HG03558 (cell line): ENCODE data around the gene BIRC2.
"Not testable (repeated sequence)": the region's sequence is repeated elsewhere in the genome, so short reads cannot be mapped to it uniquely, and the experiment has no call there.

Experiments used
- ATAC-seq: cut with Tn5 transposase; IDR thresholded peaks from one replicate; pipeline ENCODE4 v1.9.1; 2021; ENCODE audit warnings: moderate number of reproducible peaks; ENCODE audit not compliant: unreplicated experiment; ENCODE audit errors: extremely low read depth

Gene BIRC2

GRCh38 chr11:102346748-102347461, at the start of gene BIRC2:
Gene BIRC2 (plus strand): TSS chr11:102347214. CDS start chr11:102349855, 2,641 bp downstream.
- peak; percentile 64 for ATAC-seq

- not testable (repeated sequence) for ATAC-seq
Observed at GRCh38 chr11:102300837-102301236, 46.2 kb upstream of the BIRC2 start.

- ATAC-seq: no peak
Observed at GRCh38 chr11:102302241-102302640, 44.8 kb upstream of the BIRC2 start.

GRCh38 chr11:102304686-102305085, 42.3 kb upstream of the BIRC2 start:
- no peak for ATAC-seq

- no peak for ATAC-seq
Observed at GRCh38 chr11:102305352-102306047, 41.5 kb upstream of the BIRC2 start.

- no peak for ATAC-seq
Observed at GRCh38 chr11:102306048-102306597, 40.9 kb upstream of the BIRC2 start.

GRCh38 chr11:102306817-102307726, 39.9 kb upstream of the BIRC2 start:
- ATAC-seq: no peak

GRCh38 chr11:102307727-102308038, 39.3 kb upstream of the BIRC2 start:
- ATAC-seq: no peak

- no peak for ATAC-seq
Observed at GRCh38 chr11:102309621-102310541, 37.1 kb upstream of the BIRC2 start.

GRCh38 chr11:102312667-102313066, 34.3 kb upstream of the BIRC2 start:
- ATAC-seq: no peak

GRCh38 chr11:102313238-102313940, 33.6 kb upstream of the BIRC2 start:
- no peak for ATAC-seq

- ATAC-seq: no peak
Observed at GRCh38 chr11:102314784-102315183, 32.2 kb upstream of the BIRC2 start.

GRCh38 chr11:102316346-102316904, 30.6 kb upstream of the BIRC2 start:
- ATAC-seq: no peak

GRCh38 chr11:102317099-102317767, 29.8 kb upstream of the BIRC2 start, which contains the start of gene BIRC3:
Gene BIRC3 (plus strand): TSS chr11:102317484. CDS start chr11:102324510, 7,026 bp downstream.
- ATAC-seq: peak; percentile 76

- no peak for ATAC-seq
Observed at GRCh38 chr11:102317768-102318103, 29.3 kb upstream of the BIRC2 start.

- no peak for ATAC-seq
Observed at GRCh38 chr11:102318469-102318868, 28.5 kb upstream of the BIRC2 start.

- no peak for ATAC-seq
Observed at GRCh38 chr11:102319544-102319943, 27.5 kb upstream of the BIRC2 start.

- no peak for ATAC-seq
Observed at GRCh38 chr11:102320188-102320587, 26.8 kb upstream of the BIRC2 start.
